Mucosa of stomach (tissue), 1 donor: Measurements from ENCODE around the gene PLXNA4.

Experiments
- H3K27me3 ChIP-seq: one replicate; pipeline ENCODE4 v1.7.0; 2013; ENCODE audit warnings: mild to moderate bottlenecking, low read length; ENCODE audit not compliant: control insufficient read depth, insufficient read depth
- H3K36me3 ChIP-seq: one replicate; pipeline ENCODE4 v1.7.0; 2013; ENCODE audit warnings: low read length; ENCODE audit not compliant: control insufficient read depth, insufficient read depth
- H3K4me1 ChIP-seq: one replicate; pipeline ENCODE4 v1.7.0; 2013; ENCODE audit warnings: mild to moderate bottlenecking, low read length; ENCODE audit not compliant: control insufficient read depth, insufficient read depth
- H3K4me3 ChIP-seq: one replicate; pipeline ENCODE4 v1.7.0; 2013; ENCODE audit warnings: low read length
- H3K9ac ChIP-seq: one replicate; pipeline ENCODE4 v1.7.0; 2013; ENCODE audit warnings: mild to moderate bottlenecking, low read length, moderate library complexity
- H3K9me3 ChIP-seq: one replicate; pipeline ENCODE4 v1.7.0; 2013; ENCODE audit warnings: mild to moderate bottlenecking, low read length, moderate library complexity; ENCODE audit not compliant: control insufficient read depth
- donor health status: Pancreatic carcinoma.

PLXNA4 gene

GRCh38 chr7:132197772-132198171 is 378.5 kb downstream of the PLXNA4 start:
- no peak overlapping the region for H3K9ac ChIP-seq
- no peaks in the 10 kb centered on the region for H3K9me3 ChIP-seq
- no peak overlapping the region for H3K4me3 ChIP-seq
- no peaks in the 10 kb centered on the region for H3K36me3 ChIP-seq
- no peaks in the 10 kb centered on the region for H3K27me3 ChIP-seq
- H3K4me1 ChIP-seq, result no peaks in the 10 kb centered on the region

DNA sequence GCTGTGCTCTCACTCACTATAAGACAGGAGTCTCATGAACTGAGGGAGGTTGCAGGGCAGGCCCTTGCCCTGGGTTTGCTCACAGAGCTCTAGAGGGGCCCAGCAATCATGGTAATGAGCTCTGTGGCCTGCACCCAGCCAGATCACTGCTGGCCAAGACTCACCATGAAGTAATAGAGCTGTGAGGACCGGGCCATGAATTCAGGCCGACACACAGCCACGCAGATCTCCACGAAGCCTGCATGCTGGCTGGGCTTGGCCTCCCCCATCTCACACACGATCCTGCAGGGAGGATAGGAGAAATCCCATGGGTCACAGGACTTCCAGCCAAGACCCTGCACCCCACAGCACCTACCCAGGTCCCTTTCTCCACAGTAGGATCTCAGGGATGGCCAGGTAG is 382.4 kb downstream of the PLXNA4 start:
- Histone ChIP-seq H3K27me3 (no peaks in the 10 kb centered on the region), H3K9ac (no peak overlapping the region), H3K4me3 (no peak overlapping the region), H3K36me3 (no peaks in the 10 kb centered on the region), H3K9me3 (no peaks in the 10 kb centered on the region), H3K4me1 (no peaks in the 10 kb centered on the region)

GRCh38 chr7:132192809-132193208 is 383.5 kb downstream of the PLXNA4 start:
- Histone ChIP-seq H3K27me3 (no peaks in the 10 kb centered on the region), H3K9ac (no peak overlapping the region), H3K4me1 (no peaks in the 10 kb centered on the region), H3K9me3 (no peaks in the 10 kb centered on the region), H3K4me3 (no peak overlapping the region), H3K36me3 (no peaks in the 10 kb centered on the region)

GRCh38 chr7:132191418-132191817 is 384.9 kb downstream of the PLXNA4 start:
- Histone ChIP-seq H3K4me1 (no peaks in the 10 kb centered on the region), H3K27me3 (no peaks in the 10 kb centered on the region), H3K9ac (no peak overlapping the region), H3K4me3 (no peak overlapping the region), H3K9me3 (peaks cover 5% of the 10 kb centered on the region), H3K36me3 (no peaks in the 10 kb centered on the region)

GRCh38 chr7:132190683-132191082 is 385.6 kb downstream of the PLXNA4 start:
- peaks cover 5% of the 10 kb centered on the region for H3K9me3 ChIP-seq
- no peak overlapping the region for H3K4me3 ChIP-seq
- no peaks in the 10 kb centered on the region for H3K36me3 ChIP-seq
- H3K4me1 ChIP-seq, result no peaks in the 10 kb centered on the region
- no peaks in the 10 kb centered on the region for H3K27me3 ChIP-seq
- H3K9ac ChIP-seq, result no peak overlapping the region

DNA sequence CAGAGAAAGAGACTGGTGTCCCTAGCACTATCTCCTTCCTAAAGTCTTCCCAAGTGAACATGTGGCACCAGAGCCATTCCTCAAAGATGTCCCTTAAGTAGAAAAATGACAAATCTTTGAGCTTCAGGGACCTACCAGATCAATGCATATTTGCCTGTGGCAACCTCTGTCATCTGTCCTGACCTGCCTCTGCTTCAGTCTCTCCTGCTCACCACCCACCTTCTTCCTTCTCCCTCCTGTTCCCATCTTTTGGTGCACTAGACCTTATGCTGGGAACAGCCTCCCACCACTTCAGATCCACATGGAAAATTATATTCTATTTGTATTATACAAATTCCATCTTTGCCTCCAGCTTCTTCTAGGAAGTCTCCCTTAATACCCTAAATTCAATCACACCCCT is 386.4 kb downstream of the PLXNA4 start:
- no peaks in the 10 kb centered on the region for H3K36me3 ChIP-seq
- H3K27me3 ChIP-seq, result no peaks in the 10 kb centered on the region
- H3K4me1 ChIP-seq, result no peaks in the 10 kb centered on the region
- H3K9ac ChIP-seq, result no peak overlapping the region
- H3K4me3 ChIP-seq, result no peak overlapping the region
- H3K9me3 ChIP-seq, result peaks cover 5% of the 10 kb centered on the region

GRCh38 chr7:132187869-132188789 is 388.1 kb downstream of the PLXNA4 start:
- H3K4me3 ChIP-seq, result no peak overlapping the region
- H3K9me3 ChIP-seq, result peaks cover 5% of the 10 kb centered on the region
- no peaks in the 10 kb centered on the region for H3K36me3 ChIP-seq
- no peaks in the 10 kb centered on the region for H3K27me3 ChIP-seq
- H3K4me1 ChIP-seq, result no peaks in the 10 kb centered on the region
- no peak overlapping the region for H3K9ac ChIP-seq

DNA sequence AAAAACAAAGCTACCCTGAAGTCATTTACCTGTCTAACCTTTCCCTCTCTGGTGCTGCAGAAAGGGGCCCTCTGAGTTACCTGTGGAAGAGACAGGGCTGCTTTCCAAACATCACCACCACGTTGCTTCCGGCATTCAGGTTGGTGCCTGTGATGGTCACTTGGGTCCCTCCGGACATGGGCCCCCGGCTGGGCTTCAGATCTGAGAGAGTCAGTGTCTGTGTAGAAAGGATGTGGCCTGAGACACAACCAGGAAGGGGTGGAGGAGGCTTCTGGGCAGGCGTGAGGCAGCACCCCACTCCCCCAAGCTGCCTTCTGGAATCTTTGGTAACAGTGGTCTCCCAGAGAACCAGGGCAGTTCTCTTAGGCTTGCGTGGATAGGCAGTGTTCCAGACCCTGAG is 388.9 kb downstream of the PLXNA4 start:
- Histone ChIP-seq H3K27me3 (no peaks in the 10 kb centered on the region), H3K4me1 (no peaks in the 10 kb centered on the region), H3K9me3 (peaks cover 5% of the 10 kb centered on the region), H3K4me3 (no peak overlapping the region), H3K9ac (no peak overlapping the region), H3K36me3 (no peaks in the 10 kb centered on the region)

GRCh38 chr7:132185150-132185549 is 391.1 kb downstream of the PLXNA4 start:
- H3K9ac ChIP-seq, result no peak overlapping the region
- no peaks in the 10 kb centered on the region for H3K36me3 ChIP-seq
- H3K4me1 ChIP-seq, result no peaks in the 10 kb centered on the region
- H3K9me3 ChIP-seq, result peaks cover 5% of the 10 kb centered on the region
- H3K4me3 ChIP-seq, result no peak overlapping the region
- H3K27me3 ChIP-seq, result no peaks in the 10 kb centered on the region

DNA sequence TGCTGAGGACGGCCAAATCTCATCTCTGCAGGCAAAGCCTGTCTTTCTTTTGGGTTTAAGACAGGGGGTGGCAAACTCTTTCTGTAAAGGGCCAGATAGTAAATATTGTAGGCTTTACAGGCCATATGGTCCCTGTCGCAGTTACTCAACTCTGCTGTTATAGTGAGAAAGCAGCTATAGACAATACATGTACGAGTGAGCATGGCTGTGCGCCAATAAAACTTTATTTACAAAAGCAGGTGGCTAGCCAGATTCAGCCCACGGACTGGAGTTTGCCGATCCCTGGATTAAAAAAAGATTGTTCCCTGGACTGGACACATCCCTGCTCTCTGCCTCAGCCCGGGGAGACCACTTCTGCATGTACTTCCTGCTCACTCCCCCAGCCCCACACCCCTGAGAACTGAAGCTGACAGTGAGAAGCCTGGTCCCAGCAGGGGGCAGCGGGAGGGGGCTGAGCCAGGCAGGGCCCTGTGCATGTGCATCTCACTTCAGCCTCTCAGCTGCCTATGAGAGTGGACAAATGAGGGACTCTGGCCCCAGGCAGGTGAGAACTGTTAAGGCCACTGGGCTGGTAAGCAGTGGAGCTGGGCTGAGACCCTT is 392.4 kb downstream of the PLXNA4 start:
- H3K9me3 ChIP-seq, result peaks cover 5% of the 10 kb centered on the region
- H3K36me3 ChIP-seq, result no peaks in the 10 kb centered on the region
- H3K27me3 ChIP-seq, result no peaks in the 10 kb centered on the region
- no peak overlapping the region for H3K9ac ChIP-seq
- no peaks in the 10 kb centered on the region for H3K4me1 ChIP-seq
- no peak overlapping the region for H3K4me3 ChIP-seq

DNA sequence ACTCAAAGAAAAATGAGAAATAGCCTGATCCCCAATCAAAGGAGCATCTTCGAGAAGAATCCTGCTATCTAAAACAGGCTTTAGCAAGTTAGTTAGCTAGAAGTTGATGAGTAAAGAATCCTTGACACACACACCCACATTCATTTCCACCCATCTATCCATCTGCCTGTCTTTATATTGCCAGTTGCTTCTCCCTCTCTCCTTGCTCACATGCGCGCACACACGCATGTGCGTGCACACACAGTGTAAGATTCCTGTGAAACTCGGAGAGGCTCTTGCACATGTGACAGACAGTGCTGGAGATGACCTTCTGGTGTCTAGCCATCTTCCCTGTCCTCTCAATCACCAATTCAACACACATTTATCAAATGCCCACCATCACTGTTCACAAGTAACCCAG is 393.3 kb downstream of the PLXNA4 start:
- Histone ChIP-seq H3K36me3 (no peaks in the 10 kb centered on the region), H3K4me1 (peaks cover 5% of the 10 kb centered on the region), H3K9ac (no peak overlapping the region), H3K4me3 (no peak overlapping the region), H3K9me3 (peaks cover 5% of the 10 kb centered on the region), H3K27me3 (no peaks in the 10 kb centered on the region)

DNA sequence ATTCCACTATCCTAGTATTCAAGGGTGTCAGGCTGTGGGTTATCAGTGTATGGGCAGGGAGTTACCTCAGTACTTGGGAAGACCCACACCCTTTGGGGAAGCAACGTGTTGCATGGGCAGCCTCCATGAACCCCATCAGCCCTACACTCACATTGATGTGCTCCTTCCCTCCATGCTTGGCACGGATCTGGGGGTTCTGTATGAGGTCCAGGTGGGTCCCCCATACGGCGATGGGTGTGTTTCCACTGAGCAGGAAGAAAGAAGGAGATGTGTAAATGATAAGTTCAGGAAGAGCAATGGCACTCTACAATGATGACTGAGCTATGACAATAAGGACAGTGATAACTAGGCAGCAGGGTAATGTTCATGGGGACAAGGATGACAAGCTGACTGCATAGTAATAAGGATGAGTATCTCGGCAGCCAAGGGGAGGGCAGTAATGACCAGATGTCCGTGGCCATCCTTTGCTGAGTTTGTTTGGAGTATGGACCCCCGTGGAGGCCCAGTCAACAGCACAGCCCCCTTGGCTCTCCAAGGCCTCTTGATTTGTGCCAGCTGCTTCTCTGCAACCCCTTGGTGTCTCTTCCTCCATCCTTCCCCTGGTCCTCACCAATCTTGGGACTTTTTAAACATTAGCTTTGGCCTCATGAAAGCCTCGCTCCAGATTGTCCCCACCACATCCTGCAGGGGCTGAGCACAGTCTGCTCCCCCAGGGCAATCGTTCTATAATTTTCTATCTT is 394.2 kb downstream of the PLXNA4 start:
- Histone ChIP-seq H3K4me1 (peaks cover 13% of the 10 kb centered on the region), H3K36me3 (no peaks in the 10 kb centered on the region), H3K4me3 (no peak overlapping the region), H3K27me3 (no peaks in the 10 kb centered on the region), H3K9ac (no peak overlapping the region), H3K9me3 (no peaks in the 10 kb centered on the region)
